HG03175 (cell line): Measurements from ENCODE around the gene GALNT10.

Source experiments
- ATAC-seq: cut with Tn5 transposase; IDR thresholded peaks from one replicate; pipeline ENCODE4 v1.9.1; 2021; ENCODE audit warnings: mild to moderate bottlenecking, moderate library complexity; ENCODE audit not compliant: unreplicated experiment

Gene GALNT10

GRCh38 chr5:154178661-154179060 is 11.9 kb upstream of the GALNT10 start:
- no peak for ATAC-seq

GRCh38 chr5:154179846-154180710 is 10.5 kb upstream of the GALNT10 start:
- peak; percentile 94 for ATAC-seq

- ATAC-seq = no peak
Measured at GRCh38 chr5:154181161-154181560, 9.4 kb upstream of the GALNT10 start.

GRCh38 chr5:154189256-154189818 is 1.2 kb upstream of the GALNT10 start:
- ATAC-seq = peak; percentile 5

- peak; percentile 79 for ATAC-seq
Measured at GRCh38 chr5:154189819-154190594, 526 bp upstream of the GALNT10 start.

- no peak for ATAC-seq
Measured at GRCh38 chr5:154191467-154192261, 1.1 kb downstream of the GALNT10 start.

- no peak for ATAC-seq
Measured at GRCh38 chr5:154193283-154193682, 2.8 kb downstream of the GALNT10 start.

- no peak for ATAC-seq
Measured at GRCh38 chr5:154193701-154194121, 3.2 kb downstream of the GALNT10 start.

GRCh38 chr5:154194345-154195329 is 4.1 kb downstream of the GALNT10 start:
- no peak for ATAC-seq

- no peak for ATAC-seq
Measured at GRCh38 chr5:154196281-154196680, 5.7 kb downstream of the GALNT10 start.

GRCh38 chr5:154196955-154197652 is 6.6 kb downstream of the GALNT10 start:
- ATAC-seq = no peak

- ATAC-seq = no peak
Measured at GRCh38 chr5:154197801-154198491, 7.4 kb downstream of the GALNT10 start.

- ATAC-seq = no peak
Measured at GRCh38 chr5:154198611-154199230, 8.2 kb downstream of the GALNT10 start.

GRCh38 chr5:154199263-154199662 is 8.7 kb downstream of the GALNT10 start:
- ATAC-seq = no peak

GRCh38 chr5:154199671-154200220 is 9.2 kb downstream of the GALNT10 start:
- ATAC-seq = no peak

GRCh38 chr5:154200221-154200620 is 9.7 kb downstream of the GALNT10 start:
- ATAC-seq = no peak

GRCh38 chr5:154201108-154201769 is 10.7 kb downstream of the GALNT10 start:
- ATAC-seq = no peak
